ENCODE measurements around the gene XPO4. TPM values are rescaled to one million over a fixed set of nuclear protein-coding genes. Genes with fewer than 3 reads are reported as not detected.

Gene XPO4
- total RNA-seq, 4 donors from 2014 or later, result 4.9 to 35.4 (median 13.3) TPM

DNA sequence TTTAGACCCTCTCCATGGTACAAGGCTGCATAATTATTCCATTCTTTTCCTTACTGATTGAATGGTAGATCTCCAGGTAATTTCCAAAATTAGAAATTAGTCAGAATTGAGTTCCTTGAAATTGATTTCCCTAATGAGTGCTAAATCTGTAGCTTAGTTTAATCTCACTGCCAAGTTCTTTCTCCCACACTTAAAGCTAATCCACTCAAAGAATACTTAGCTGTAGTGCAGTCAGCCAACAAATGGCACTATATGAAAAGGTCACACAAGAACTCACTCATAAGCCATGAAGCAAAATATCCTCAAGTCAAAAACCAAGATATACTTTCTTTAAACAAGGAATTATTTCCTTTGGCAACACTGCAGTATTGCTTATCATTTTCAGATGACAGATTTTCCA lies 62.0 kb downstream of the XPO4 start:
- no peak overlapping the region for H3K27ac ChIP-seq
- intact Hi-C loops (cut with DNase I; ENCODE audit: low total_unique reads), result no loop called here
- no peaks in the 10 kb centered on the region for H3K4me1 ChIP-seq

DNA sequence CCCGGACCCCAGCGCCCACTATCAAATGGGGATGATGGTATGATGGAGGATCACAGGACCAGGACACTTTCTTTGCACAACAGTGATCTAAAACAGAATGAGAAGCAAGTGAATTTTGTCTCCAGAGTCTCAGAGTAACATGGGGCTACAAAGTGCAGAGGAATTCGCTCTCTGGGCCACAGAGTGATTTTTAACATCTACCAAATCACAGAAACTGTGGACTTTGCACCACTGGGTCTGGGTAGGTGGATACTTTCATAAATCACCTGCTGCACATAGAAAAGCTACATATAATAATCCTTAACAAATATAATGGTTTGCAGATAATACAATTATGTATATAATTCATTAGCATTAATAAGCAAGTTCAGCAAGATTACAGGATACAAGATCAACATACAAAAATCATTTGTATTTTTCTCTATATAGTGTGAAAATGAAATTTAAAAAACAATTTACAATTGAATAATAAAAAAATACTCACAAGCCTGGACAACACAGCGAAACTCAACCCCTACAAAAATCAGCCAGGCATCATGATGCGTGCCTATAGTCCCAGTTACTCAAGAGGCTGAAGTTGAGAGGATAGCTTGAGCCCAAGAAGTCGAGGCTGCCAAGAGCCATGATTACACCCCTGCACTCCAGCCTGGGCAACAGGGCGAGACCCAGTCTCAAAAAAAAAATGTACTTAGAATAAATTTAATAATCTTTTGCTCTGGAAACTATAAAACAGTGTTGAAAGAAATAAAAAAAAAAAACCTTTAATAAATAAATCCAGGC lies 68.5 kb downstream of the XPO4 start:
- H3K36me3 ChIP-seq, result no peaks in the 10 kb centered on the region
- H3K27me3 ChIP-seq, result no peaks in the 10 kb centered on the region
- no peak for TF ChIP-seq POLR2A (IDR thresholded peaks at IDR 0.05)
- no peak for TF ChIP-seq CTCF (IDR thresholded peaks at IDR 0.05)
- intact Hi-C loops (cut with DNase I; ENCODE audit: low total_unique reads), result no loop called here
- H3K4me1 ChIP-seq, result no peaks in the 10 kb centered on the region
- no peak for DNase-seq
- H3K27ac ChIP-seq, result no peak overlapping the region
- no peaks in the 10 kb centered on the region for H3K9me3 ChIP-seq
- H3K4me3 ChIP-seq, result no peak overlapping the region

More for the DNA sequence above, 62.0 kb downstream of the XPO4 start:
- no peak overlapping the region for H3K4me3 ChIP-seq
- DNase-seq, result no peak
- TF ChIP-seq CTCF (IDR thresholded peaks at IDR 0.05) (no peak), POLR2A (IDR thresholded peaks at IDR 0.05) (no peak)
- no peaks in the 10 kb centered on the region for H3K27me3 ChIP-seq
- no peaks in the 10 kb centered on the region for H3K9me3 ChIP-seq
- H3K36me3 ChIP-seq, result no peaks in the 10 kb centered on the region

- no peaks in the 10 kb centered on the region for H3K27me3 ChIP-seq
- no peak overlapping the region for H3K27ac ChIP-seq
- intact Hi-C loops (cut with DNase I; ENCODE audit: low total_unique reads), result no loop called here
- TF ChIP-seq CTCF (IDR thresholded peaks at IDR 0.05) (no peak), POLR2A (IDR thresholded peaks at IDR 0.05) (no peak)
- no peak overlapping the region for H3K4me3 ChIP-seq
- DNase-seq, result no peak
- H3K9me3 ChIP-seq, result no peaks in the 10 kb centered on the region
- H3K4me1 ChIP-seq, result no peaks in the 10 kb centered on the region
- no peaks in the 10 kb centered on the region for H3K36me3 ChIP-seq
Measured at GRCh38 chr13:20832861-20833260, 69.7 kb downstream of the XPO4 start.

- Histone ChIP-seq H3K4me3 (no peak overlapping the region), H3K4me1 (no peaks in the 10 kb centered on the region), H3K9me3 (no peaks in the 10 kb centered on the region), H3K27ac (no peak overlapping the region), H3K27me3 (no peaks in the 10 kb centered on the region), H3K36me3 (no peaks in the 10 kb centered on the region)
- DNase-seq, result no peak
- TF ChIP-seq CTCF (IDR thresholded peaks at IDR 0.05) (no peak), POLR2A (IDR thresholded peaks at IDR 0.05) (no peak)
- intact Hi-C loops (cut with DNase I; ENCODE audit: low total_unique reads), result no loop called here
Measured at GRCh38 chr13:20831933-20832332, 70.6 kb downstream of the XPO4 start.

DNA sequence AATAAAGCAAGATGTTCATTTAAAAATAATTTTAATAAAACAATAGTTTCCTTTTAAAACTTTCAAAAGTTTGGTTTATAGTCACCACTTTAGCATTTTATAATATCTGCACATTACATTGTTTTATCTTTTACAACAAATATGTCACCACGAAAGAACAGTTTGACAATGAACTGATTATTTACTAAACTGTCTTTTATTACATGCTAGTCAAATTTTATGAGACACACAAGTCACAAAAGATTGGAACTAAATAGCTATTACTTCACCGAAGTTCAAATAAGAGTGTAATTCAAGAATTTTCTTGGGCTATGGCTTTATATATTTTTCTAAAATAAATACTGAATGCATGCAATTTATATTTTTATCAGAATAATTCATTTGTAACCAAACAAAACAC lies 71.3 kb downstream of the XPO4 start:
- no peak for DNase-seq
- Histone ChIP-seq H3K36me3 (no peaks in the 10 kb centered on the region), H3K27ac (no peak overlapping the region), H3K9me3 (no peaks in the 10 kb centered on the region), H3K4me1 (no peaks in the 10 kb centered on the region), H3K4me3 (no peak overlapping the region), H3K27me3 (no peaks in the 10 kb centered on the region)
- intact Hi-C loops (cut with DNase I; ENCODE audit: low total_unique reads), result no loop called here
- no peak for TF ChIP-seq POLR2A (IDR thresholded peaks at IDR 0.05)
- no peak for TF ChIP-seq CTCF (IDR thresholded peaks at IDR 0.05)
